Stimulated activated CD4-positive, alpha-beta T cell treated with anti-CD3 and anti-CD28 coated beads, Interleukin-12 subunit alpha, Interleukin-12 subunit beta, amount 100 ng/mL, for 24 hours (primary cell): Measurements from ENCODE around the gene DIP2A.
"Not testable (repeated sequence)": the region's sequence is repeated elsewhere in the genome, so short reads cannot be mapped to it uniquely, and the experiment has no call there.

Experiments used
- DNase-seq, 2 experiments: peaks; one replicate each; pipeline ENCODE4 v3.0.0-alpha.2; 2020; ENCODE audit warnings: low read depth in 2 of 2

DIP2A gene

DNA sequence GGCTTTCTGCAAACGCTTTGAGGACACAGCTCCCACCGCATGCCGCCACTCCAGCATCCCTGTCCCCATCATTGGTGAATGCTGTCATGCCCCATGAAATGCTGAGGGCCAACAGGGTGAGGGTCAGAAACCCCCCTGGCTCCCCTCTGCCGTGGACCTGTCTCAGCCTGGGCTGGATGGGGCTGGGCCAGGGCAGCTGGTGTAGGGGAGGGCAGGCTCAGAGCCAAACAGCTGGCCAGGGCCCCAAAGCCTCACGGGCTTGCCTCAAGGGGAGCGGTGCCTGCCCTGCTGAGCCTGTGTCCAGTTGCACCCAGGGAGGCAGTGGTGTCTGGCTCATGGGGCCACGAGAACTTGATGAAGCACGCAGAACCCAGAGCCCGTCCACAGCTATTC, 96.5 kb downstream of the DIP2A start:
- DNase-seq = no peak

DNA sequence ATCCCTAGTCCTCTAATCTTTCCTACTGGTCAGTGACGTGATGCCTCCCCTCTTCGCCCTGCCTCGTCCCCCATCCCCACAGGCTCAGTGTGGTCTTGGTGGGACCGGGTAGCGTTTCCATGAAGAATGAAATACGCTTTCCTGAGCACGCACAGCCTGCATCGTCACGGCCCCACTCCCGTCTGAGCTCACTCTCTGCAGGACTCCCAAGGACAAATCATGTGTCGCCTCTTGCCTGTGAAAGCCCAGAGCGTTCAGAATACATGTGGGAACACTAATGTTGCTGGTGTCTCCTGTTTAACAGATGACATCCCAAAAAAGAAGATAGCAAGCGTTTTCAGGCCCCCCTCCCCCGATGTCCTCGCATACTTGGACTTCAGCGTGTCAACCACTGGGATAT, 97.0 kb downstream of the DIP2A start:
- DNase-seq = no peak

- DNase-seq = no peak
Observed at GRCh38 chr21:46556802-46557201, 98.1 kb downstream of the DIP2A start.

GRCh38 chr21:46557469-46557868, 98.8 kb downstream of the DIP2A start:
- DNase-seq = no peak

DNA sequence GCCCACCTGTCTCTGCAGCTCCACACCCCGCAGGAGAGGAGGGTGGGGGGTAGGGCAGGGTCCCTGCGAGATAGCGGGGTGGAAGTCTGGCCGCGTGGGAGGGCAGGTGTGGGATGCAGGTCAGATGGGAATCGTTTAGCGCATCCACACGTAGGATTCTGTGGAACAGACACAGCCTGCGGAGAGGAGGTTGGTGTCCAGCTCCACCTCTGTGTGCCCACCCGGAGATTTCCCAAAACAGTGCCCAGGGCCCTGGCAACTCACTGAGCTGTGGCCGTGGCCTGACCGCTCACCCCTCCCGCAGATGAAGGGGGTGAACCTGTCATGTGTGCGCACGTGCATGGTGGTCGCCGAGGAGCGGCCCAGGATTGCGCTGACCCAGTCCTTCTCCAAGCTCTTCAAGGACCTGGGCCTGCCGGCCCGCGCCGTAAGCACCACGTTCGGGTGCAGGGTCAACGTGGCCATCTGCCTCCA, 99.3 kb downstream of the DIP2A start:
- no peak for DNase-seq

DNA sequence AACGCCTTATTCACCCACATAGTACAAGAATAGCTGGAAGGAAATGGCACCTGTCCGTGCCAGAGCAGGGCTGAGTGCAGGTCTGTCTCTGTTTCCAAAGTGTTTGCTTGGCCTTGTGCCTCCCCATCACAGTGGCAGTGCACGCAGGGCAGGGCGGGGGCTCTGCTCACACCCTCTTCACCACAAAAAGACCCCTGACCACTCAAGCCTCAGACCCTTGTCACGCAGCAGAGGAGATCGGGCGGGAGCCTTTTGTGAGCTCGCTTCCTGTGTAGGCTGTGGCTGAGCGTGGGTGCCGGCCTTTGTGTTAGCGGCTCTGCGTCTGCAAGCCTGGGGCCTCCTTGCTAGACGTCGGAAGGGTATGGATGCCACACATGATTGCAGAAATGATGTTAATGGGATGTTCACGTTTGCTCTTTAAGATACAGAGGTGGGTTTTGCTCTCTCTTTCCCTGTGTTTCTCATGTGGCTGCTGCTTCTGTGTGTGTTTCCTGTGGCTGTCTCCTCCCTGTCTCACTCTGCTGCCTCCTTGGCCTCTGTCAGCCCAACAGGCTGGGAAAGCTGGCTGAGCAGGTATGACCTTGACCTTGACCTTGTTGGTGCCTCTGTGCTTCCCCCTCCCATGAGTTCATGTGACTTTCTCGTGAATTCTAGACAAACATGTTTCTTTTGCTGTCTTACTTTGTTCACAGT, 100.7 kb downstream of the DIP2A start:
- DNase-seq = peak; percentile 37 to 56

DNA sequence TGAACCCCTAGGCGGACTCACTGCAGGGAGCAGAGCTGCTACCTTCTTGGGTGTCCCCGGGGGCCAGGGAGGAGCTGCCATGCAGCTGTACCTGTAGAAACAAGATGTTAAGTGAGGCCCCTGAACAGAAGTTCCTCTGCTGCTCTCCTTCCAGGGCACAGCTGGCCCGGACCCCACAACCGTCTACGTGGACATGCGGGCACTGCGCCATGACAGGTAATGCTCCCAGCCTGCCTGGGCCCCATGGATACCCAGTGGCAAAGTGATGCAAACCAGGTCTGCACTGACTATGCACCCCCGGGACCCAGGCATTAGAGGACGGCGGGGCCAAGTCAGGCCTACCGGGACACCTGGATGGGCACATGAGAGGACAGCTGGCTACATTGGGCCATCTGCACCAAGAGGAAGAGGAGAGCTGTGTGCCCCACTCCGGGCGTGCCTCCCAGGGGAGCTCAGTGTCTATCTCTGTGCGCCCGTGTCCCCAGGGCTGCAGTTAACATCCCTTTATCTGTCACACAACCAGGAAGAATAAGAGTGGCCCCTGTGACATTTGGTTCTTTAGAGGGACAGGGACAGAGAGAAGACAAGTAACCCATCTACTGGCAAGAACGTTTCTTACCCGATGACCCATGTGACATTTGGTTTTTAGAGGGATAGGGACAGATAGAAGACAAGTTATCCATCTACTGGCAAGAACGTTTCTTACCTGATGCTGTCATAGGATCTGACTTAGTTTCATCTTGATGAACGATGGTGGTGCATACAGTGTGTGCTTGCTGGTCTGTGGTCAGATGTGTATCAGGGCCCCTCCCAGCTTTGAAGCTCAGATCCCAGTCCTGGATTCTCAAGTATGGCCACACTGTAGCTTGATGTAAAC, 102.1 kb downstream of the DIP2A start:
- DNase-seq = no peak

GRCh38 chr21:46561445-46562090, 102.9 kb downstream of the DIP2A start:
- DNase-seq = no peak

DNA sequence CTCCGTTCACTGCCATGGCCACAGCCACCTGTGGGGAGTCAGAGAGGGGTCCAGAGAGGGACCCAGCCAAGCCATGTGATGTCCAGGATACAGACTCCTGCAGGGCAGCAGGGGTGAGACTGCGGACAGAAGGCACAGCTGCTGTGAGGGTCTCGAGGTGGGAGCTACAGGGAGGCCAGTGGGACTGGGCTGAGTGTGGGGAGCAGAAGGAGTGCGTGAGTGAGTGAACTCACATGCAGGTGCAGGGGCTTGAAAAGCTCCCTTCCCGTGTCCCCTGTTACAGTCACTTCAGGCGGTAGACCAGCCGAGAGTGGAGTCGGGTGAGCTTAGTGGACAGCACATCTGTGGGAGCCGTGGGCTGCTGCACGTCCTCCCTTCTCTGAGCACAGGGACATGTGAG, 103.8 kb downstream of the DIP2A start:
- no peak for DNase-seq

GRCh38 chr21:46562964-46563607, 104.4 kb downstream of the DIP2A start:
- DNase-seq = no peak

- DNase-seq = no peak
Observed at GRCh38 chr21:46564391-46564790, 105.7 kb downstream of the DIP2A start.

GRCh38 chr21:46567348-46567747, 108.7 kb downstream of the DIP2A start:
- no peak for DNase-seq

DNA sequence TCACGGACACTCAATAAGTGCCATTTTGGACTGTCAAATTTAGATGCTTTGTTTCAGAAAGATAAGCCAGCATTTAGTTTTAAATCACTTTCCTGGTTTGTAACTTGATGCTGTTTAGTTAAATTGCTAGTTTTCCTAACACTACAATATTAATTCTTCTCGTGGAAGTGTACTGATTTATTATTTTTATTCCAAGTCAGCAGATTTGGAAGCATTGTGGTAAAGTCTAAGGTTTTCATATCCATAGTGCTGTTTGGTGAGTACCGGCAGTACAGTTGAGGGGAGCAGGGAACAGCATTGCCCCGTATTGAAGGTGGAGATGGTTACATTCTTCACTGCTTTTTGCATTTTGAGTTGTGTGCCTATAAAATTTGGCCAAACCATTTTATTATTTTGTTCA, 109.9 kb downstream of the DIP2A start:
- no peak for DNase-seq

- DNase-seq = no peak
Observed at GRCh38 chr21:46569081-46569480, 110.4 kb downstream of the DIP2A start.

DNA sequence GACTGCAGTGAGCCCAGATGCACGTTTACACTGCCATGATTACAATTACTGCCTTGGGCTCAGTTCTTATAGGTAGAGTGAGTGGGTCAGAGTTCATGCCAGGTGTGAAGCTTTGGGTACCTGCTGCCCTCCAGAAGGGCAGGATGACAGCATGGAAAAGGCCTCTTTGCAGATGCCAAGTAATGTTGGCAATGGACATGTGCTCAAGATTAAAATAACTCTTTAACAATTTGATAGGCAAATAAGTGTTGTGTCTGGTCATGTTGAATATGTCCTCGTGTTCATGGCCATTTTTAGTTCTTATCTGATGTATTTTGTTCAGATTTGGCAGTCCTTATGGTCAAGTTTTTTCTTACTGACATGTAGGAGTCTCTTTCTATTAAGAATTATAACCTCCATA, 111.4 kb downstream of the DIP2A start:
- no peak for DNase-seq

DNA sequence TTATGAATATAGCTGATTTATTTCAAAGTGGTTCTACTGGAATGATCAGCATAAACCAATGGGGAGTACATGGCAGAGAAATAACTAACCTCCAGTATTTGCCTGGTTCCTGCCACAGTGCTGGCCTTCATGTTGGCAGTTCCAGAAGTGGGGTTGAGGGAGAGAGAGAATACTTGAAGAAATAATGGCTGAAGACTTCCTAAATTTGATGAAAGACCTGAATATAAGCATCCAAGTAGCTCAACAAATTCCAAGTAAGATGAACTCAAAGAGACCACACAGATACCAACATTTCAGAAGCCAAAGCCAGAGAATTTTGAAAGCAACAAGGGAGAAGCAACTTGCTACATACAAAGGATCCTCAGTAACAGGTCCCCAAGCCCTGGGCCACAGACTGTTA, 111.9 kb downstream of the DIP2A start:
- DNase-seq = no peak

DNA sequence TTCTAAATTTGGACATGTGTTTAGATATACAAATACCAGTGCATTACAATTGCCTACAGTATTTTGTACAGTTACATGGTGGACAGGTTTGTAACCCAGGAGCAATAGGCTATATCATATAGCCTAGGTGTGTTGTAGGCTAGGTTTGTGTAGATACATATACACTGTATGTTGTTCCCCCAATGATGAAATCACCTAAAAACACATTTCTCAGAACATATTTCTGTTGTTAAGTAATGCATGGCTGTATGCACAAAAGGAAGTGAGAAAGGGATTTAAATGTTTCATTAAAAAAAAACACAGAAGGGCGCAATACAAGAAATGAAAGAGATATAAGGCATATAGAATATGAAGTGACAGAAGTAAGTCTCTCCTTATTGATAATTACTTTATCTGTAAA, 114.2 kb downstream of the DIP2A start:
- no peak for DNase-seq

GRCh38 chr21:46577786-46578185, 119.1 kb downstream of the DIP2A start:
- DNase-seq = not testable (repeated sequence)

DNA sequence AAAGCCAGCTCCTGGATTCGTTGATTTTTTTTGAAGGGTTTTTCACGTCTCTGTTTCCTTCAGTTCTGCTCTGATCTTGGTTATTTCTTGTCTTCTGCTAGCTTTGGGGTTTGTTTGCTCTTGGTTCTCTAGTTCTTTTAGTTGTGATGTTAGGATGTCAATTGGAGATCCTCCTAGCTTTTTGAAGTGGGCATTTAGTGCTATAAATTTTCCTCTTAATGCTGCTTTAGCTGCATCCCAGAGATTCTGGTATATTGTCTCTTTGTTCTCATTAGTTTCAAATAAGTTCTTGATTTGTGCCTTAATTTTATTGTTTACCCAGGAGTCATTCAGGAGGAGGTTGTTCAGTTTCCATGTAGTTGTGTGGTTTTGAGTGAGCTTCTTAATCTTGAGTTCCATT, 120.7 kb downstream of the DIP2A start:
- not testable (repeated sequence) for DNase-seq

DNA sequence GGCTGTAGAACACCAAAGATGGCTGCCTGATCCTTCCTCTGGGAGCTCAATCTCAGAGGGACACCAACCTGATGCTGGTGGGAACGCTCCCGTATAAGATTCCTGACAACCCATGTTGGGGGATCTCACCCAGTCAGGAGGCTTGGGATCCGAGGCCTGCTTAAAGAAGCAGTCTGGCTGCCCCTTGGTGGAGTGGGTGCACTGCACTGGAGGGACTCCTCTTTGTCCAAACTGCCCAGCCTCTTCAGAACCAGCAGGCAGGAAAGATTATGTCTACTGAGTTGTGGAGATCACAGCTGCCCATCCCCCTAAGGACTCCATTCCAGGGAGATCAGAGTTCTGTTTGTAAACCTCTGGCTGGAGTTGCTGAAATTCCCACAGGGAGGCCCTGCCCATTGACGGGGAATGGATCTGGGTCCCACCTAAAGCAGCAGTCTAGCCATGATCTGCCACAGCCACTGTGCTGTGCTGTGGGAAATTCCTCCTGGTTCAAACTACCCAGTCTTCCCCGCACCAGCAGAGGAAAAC, 123.2 kb downstream of the DIP2A start:
- no peak for DNase-seq

GRCh38 chr21:46585191-46585953, 126.7 kb downstream of the DIP2A start:
- no peak for DNase-seq
